Hepatocyte (in vitro differentiated cells): Measurements from ENCODE around the gene DGCR2. TPM values are rescaled to one million over a fixed set of nuclear protein-coding genes. Genes with fewer than 3 reads are reported as not detected.

Experiments used
- DNase-seq: peaks from one replicate; pipeline ENCODE4 v3.0.0-alpha.2; 2016; ENCODE audit warnings: low spot score
- H2AFZ ChIP-seq: fragments of 200-600 bp; sonication (generic); 2 replicates; pipeline ENCODE4 v1.6.0; 2016; ENCODE audit warnings: antibody characterized with exemption, mild to moderate bottlenecking
- H3K27ac ChIP-seq: fragments of 200-600 bp; sonication (generic); 2 replicates; pipeline ENCODE4 v1.5.1; 2016; ENCODE audit warnings: mild to moderate bottlenecking
- H3K27me3 ChIP-seq: fragments of 200-600 bp; sonication (generic); 2 replicates; pipeline ENCODE4 v1.6.1; 2016
- H3K36me3 ChIP-seq: fragments of 200-600 bp; sonication (generic); replicated peaks from 2 replicates; pipeline ENCODE4 v1.5.1; 2016; ENCODE audit warnings: low read depth; ENCODE audit not compliant: insufficient read depth
- H3K4me1 ChIP-seq: fragments of 200-600 bp; sonication (generic); 2 replicates; pipeline ENCODE4 v1.5.1; 2016; ENCODE audit warnings: mild to moderate bottlenecking, moderate library complexity; ENCODE audit not compliant: insufficient read depth
- H3K4me2 ChIP-seq: fragments of 200-600 bp; sonication (generic); 2 replicates; pipeline ENCODE4 v1.6.0; 2016
- H3K4me3 ChIP-seq: fragments of 200-600 bp; sonication (generic); 2 replicates; pipeline ENCODE4 v1.5.1; 2016; ENCODE audit warnings: mild to moderate bottlenecking
- H3K79me2 ChIP-seq: fragments of 200-600 bp; sonication (generic); 2 replicates; pipeline ENCODE4 v1.6.0; 2017; ENCODE audit warnings: mild to moderate bottlenecking
- H3K9me2 ChIP-seq: fragments of 200-600 bp; sonication (generic); replicated peaks from 2 replicates; pipeline ENCODE4 v1.6.0; 2017; ENCODE audit warnings: mild to moderate bottlenecking; ENCODE audit not compliant: insufficient read depth
- H3K9me3 ChIP-seq: fragments of 200-600 bp; sonication (generic); 2 replicates; pipeline ENCODE4 v1.5.1; 2016; ENCODE audit warnings: low read depth, mild to moderate bottlenecking
- H4K20me1 ChIP-seq: fragments of 200-600 bp; sonication (generic); 2 replicates; pipeline ENCODE4 v1.6.0; 2016; ENCODE audit warnings: mild to moderate bottlenecking; ENCODE audit not compliant: insufficient read depth, poor library complexity, severe bottlenecking
- EZH2 ChIP-seq: fragments of 200-600 bp; sonication (generic); IDR thresholded peaks from 2 replicates; pipeline ENCODE4 v1.6.1; 2016; ENCODE audit warnings: antibody characterized with exemption, mild to moderate bottlenecking, borderline replicate concordance
- EZH2phosphoT487 ChIP-seq: fragments of 200-600 bp; sonication (generic); IDR thresholded peaks from one replicate; pipeline ENCODE4 v1.6.1; 2018; ENCODE audit warnings: antibody characterized with exemption, mild to moderate bottlenecking, low read depth, moderate library complexity; ENCODE audit not compliant: unreplicated experiment, severe bottlenecking
- WGBS: methylation state at CpG from one replicate; pipeline ENCODE4 v1.1.6; 2016; ENCODE audit warnings: low lambda C conversion rate; ENCODE audit errors: missing lambda C conversion rate; 5-methylcytosine and 5-hydroxymethylcytosine counted together
- polyA plus RNA-seq: library from polyadenylated mRNA; unstranded; fragments of >200 nt; fragmentation: Nextera tagmentation; extraction: Ambion mirVana; gene quantifications from 2 replicates; pipeline ENCODE4 v1.2.1, GENCODE V29; 2016
- total RNA-seq: library from RNA; depleted of rRNA; stranded (reverse); fragments of >200 nt; gene quantifications from 2 replicates; pipeline ENCODE4 v1.2.3, GENCODE V29; 2014
- TF ChIP-seq, protein P1 (sequence below): fragments of 200-600 bp; sonication (generic); IDR thresholded peaks from 2 replicates; pipeline ENCODE4 v1.5.1; 2016; ENCODE audit warnings: antibody characterized with exemption, mild to moderate bottlenecking; ENCODE audit not compliant: poor library complexity

The DGCR2 gene
- total and polyA plus RNA-seq, 2 experiments from 2014 or later = 61.5 to 67.2 TPM

DNA sequence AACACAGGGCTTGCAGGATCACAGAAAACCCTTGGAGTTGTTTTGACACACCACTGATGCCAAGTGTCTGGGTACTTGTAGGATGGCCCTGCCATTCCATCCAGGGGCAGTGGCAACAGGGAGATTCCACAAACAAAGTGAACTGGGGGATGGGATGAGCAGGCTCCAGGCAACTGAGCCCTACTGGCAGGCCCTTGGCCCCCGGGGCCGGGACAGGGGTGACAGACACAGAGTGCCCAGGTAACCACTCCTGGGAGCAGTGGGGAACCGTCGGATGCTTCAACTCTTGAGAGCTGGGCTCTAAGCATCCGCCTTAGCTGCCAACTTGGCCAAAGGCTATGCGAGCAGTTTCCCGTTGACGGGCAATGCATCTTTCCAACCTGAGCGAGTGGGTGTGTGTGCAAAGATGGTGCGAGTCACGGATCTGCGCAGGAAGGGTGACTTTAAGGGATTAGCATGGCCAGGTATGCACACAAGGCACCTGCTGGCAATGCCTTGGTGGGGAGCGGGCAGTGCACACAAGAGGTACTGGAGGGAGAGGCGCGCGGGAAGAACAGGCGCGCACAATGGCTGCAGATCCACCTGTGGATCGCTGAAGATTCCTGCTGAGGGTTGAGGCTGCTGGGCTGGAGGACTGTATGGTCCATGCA is 103.1 kb downstream of the DGCR2 start:
- no peaks in the 10 kb centered on the region for H3K27me3 ChIP-seq
- no peak overlapping the region for H3K27ac ChIP-seq
- no peaks in the 10 kb centered on the region for H4K20me1 ChIP-seq
- H3K4me2 ChIP-seq = no peak overlapping the region
- H3K79me2 ChIP-seq = no peaks in the 10 kb centered on the region
- H3K4me1 ChIP-seq = no peaks in the 10 kb centered on the region
- H3K36me3 ChIP-seq = no peaks in the 10 kb centered on the region
- no peak overlapping the region for H3K4me3 ChIP-seq
- H3K9me2 ChIP-seq = no peaks in the 10 kb centered on the region
- TF ChIP-seq, protein P1, sequence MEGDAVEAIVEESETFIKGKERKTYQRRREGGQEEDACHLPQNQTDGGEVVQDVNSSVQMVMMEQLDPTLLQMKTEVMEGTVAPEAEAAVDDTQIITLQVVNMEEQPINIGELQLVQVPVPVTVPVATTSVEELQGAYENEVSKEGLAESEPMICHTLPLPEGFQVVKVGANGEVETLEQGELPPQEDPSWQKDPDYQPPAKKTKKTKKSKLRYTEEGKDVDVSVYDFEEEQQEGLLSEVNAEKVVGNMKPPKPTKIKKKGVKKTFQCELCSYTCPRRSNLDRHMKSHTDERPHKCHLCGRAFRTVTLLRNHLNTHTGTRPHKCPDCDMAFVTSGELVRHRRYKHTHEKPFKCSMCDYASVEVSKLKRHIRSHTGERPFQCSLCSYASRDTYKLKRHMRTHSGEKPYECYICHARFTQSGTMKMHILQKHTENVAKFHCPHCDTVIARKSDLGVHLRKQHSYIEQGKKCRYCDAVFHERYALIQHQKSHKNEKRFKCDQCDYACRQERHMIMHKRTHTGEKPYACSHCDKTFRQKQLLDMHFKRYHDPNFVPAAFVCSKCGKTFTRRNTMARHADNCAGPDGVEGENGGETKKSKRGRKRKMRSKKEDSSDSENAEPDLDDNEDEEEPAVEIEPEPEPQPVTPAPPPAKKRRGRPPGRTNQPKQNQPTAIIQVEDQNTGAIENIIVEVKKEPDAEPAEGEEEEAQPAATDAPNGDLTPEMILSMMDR = no peak
- no peak for TF ChIP-seq EZH2
- TF ChIP-seq EZH2phosphoT487 = no peak
- no peaks in the 10 kb centered on the region for H3K9me3 ChIP-seq
- H2AFZ ChIP-seq = no peak overlapping the region
- 93% methylated on average over 19 of the region's 19 CpGs for WGBS
- no peak for DNase-seq

DNA sequence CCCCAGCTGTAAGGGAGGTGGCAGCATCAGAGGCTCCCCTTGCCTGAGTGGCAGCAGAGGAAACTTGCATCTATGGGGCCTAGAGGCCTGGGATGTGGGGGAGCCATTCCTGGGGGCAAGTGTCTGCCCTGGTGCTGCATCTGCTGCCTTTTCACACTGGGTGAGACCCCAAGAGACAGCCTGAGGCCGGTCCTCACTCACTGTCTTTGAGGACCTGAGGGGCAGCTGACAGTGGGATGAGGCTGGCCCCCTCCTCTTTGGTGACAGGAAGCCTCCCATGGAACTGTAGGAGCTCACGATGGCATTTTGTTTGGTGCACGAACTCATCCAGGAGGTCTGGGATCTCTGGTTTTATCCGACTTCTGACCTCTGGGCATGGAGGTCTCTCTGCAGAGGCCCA is 104.0 kb downstream of the DGCR2 start:
- TF ChIP-seq EZH2phosphoT487 (no peak), EZH2 (no peak)
- TF ChIP-seq, protein P1 = no peak
- Histone ChIP-seq H3K4me1 (no peaks in the 10 kb centered on the region), H3K4me3 (no peak overlapping the region), H4K20me1 (no peaks in the 10 kb centered on the region), H3K36me3 (no peaks in the 10 kb centered on the region), H3K27ac (no peak overlapping the region), H3K79me2 (no peaks in the 10 kb centered on the region), H3K9me3 (no peaks in the 10 kb centered on the region), H3K4me2 (no peak overlapping the region), H3K27me3 (no peaks in the 10 kb centered on the region), H2AFZ (no peak overlapping the region), H3K9me2 (no peaks in the 10 kb centered on the region)
- 87% methylated on average over 4 of the region's 4 CpGs for WGBS
- no peak for DNase-seq

DNA sequence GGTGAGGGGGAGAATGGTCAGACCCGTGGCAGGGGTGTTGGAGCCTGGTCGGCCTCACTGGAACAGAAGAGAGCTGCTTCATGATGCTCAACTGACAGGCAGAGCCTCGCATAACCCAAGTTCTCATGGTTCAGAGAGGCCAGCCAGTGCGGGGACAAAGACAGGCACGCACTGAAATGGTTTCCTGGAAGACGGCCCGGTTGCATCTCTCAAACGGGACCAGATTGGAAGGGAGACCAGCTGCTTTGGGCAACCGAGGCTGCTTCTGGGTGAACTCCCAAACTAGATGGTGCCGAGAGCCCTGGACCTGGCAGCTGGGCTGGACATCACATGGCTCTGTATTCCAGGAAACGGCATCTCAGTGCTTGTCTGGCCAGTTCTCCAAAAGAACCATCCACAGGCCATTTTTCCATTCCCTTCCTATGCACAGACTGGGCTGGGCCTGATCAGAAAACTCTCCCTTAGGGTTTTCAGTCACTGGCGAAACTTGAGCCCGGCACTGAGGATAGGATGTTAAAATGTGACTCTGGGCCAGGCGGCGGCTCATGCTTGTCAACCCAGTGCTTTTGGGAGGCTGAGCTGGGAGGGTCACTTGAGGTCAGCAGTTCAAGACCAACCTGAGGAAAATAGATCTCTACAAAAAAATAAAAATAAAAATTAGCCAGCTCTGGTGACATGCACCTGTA is 106.0 kb downstream of the DGCR2 start:
- no peak overlapping the region for H3K4me2 ChIP-seq
- no peak for TF ChIP-seq EZH2phosphoT487
- TF ChIP-seq EZH2 = no peak
- TF ChIP-seq, protein P1 = no peak
- no peaks in the 10 kb centered on the region for H3K9me3 ChIP-seq
- H4K20me1 ChIP-seq = no peaks in the 10 kb centered on the region
- no peak overlapping the region for H3K27ac ChIP-seq
- no peak for DNase-seq
- no peak overlapping the region for H2AFZ ChIP-seq
- no peaks in the 10 kb centered on the region for H3K36me3 ChIP-seq
- no peaks in the 10 kb centered on the region for H3K4me1 ChIP-seq
- no peak overlapping the region for H3K4me3 ChIP-seq
- H3K27me3 ChIP-seq = no peaks in the 10 kb centered on the region
- WGBS = 88% methylated on average over 15 of the region's 15 CpGs
- no peaks in the 10 kb centered on the region for H3K9me2 ChIP-seq
- no peaks in the 10 kb centered on the region for H3K79me2 ChIP-seq
